Glomerular visceral epithelial cell (primary cell): Measurements from ENCODE around the gene SYNJ2.

Experiments used
- DNase-seq: peaks from one replicate; pipeline ENCODE4 v3.0.0-alpha.2; 2016; ENCODE audit errors: extremely low spot score

The SYNJ2 gene

DNA sequence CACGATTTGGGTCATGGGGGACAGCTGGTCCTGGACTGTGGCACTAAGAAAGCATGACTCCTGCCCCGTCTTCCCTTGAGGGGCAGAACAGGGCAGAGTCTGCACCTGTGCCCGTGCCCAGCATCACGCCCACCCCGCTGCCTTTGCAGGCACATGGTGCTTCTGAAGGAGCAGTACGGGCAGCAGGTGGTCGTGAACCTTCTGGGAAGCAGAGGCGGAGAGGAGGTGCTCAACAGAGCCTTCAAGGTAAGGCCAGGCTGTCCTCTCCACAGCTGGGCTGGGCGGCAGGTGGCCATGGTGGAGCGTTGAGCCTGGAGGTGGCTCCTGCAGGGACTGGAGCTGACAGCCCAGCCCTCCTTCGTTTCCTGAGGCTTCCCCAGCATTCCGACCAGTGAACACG is 77.4 kb downstream of the SYNJ2 start:
- no peak for DNase-seq

- DNase-seq, result peak; percentile 86
Observed at GRCh38 chr6:158060455-158061360, 79.0 kb downstream of the SYNJ2 start.

- DNase-seq, result no peak
Observed at GRCh38 chr6:158061361-158061708, 79.7 kb downstream of the SYNJ2 start.

- DNase-seq, result no peak
Observed at GRCh38 chr6:158061709-158062461, 80.2 kb downstream of the SYNJ2 start.

- no peak for DNase-seq
Observed at GRCh38 chr6:158063736-158064135, 82.1 kb downstream of the SYNJ2 start.

GRCh38 chr6:158064725-158065251 is 83.1 kb downstream of the SYNJ2 start:
- DNase-seq, result no peak

DNA sequence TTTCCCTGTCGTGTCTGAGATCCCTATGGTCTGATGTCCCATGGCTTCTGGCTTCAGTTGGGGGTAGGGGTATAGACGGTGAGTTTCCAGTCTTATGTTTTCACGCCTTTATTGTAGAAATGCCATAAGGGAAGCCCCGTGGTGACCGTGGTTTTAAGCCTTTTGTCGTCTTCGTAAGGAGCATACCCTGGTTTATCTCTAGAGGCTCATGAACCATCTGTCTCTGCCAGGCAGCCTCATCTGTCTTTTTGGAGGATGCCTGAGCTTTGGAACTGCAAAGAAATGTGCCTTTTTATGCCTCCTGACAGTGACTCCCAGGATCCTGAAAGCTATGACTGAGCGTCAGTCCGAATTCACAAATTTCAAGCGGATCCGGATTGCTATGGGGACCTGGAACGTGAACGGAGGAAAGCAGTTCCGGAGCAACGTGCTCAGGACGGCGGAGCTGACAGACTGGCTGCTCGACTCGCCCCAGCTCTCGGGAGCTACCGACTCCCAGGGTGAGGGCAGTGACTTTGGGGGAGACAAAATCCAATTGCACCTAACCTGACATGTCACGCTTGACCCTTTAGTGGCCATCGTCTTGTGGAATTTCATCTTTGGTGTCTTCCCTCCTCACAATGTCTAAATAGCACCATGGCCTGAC is 84.6 kb downstream of the SYNJ2 start:
- no peak for DNase-seq

DNA sequence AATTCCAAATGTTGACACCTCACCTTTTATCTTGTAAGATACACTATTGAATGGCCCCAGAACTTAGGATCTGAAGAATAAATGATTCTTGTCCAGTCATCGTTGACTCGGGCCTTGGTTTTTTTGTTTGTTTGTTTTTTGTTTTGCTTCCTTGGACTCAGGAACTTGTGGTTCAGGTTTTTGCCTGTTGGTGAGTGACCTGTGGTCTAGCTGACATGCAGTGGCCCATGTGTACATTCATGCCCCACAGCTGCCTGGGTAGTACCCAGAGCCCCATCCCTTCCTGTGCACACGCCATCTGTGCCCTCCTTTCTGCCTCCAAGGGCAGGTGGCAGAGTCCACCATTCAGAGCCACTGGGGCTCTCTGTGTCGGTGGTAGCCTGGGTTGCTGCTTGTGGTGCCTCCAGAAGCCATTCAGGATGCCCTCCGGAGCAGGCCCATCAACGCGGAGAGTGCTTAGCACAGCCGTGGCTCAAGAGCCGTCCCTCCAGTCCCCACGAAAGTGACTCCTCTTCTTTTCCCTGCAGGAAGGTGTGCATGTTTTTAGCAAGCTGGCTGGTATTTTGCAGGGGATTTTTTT is 85.9 kb downstream of the SYNJ2 start:
- no peak for DNase-seq

GRCh38 chr6:158068156-158068892 is 86.7 kb downstream of the SYNJ2 start:
- no peak for DNase-seq

DNA sequence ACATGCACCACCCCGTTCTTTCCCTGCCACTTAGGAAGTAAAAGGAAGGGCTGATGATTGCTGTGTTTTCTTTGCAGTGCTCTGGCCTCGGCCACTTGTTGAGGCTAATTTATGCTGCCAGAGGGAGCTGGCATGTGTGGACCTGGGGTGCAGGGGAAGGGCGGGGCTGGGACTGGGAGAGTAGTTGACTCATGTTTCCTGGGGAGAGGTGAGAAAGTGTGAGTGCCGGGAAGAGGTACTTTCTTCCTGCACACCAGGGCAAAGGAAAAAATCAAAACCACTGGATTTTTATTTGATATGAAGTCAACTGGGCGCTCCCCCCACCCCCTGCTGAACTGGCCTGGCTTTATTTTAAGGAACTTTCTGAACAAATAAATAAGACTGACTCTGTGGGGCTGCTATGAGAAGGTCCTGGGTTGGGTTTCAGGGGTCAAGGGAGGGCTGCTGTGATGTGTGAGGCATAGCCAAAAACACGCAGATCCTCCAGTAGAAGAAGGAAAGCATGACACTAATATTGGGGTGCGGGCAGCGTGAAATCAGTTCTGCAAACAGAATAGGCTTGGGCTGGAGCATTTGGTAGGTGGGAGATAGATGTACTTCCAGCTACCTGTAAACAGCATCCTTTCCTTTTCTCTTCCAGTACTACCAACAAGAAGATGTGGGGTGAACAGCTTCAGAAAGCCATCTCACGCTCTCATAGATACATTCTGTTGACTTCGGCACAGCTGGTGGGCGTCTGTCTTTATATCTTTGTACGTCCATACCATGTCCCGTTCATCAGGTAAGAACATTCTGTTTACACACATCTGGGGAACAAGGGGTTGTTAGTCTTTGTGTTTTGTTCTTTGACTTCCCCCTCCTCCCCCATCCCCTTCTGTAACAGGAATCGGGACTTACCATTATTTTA is 87.5 kb downstream of the SYNJ2 start:
- DNase-seq, result peak; percentile 84

GRCh38 chr6:158069800-158070195 is 88.1 kb downstream of the SYNJ2 start:
- no peak for DNase-seq

- no peak for DNase-seq
Observed at GRCh38 chr6:158070513-158070912, 88.8 kb downstream of the SYNJ2 start.

DNA sequence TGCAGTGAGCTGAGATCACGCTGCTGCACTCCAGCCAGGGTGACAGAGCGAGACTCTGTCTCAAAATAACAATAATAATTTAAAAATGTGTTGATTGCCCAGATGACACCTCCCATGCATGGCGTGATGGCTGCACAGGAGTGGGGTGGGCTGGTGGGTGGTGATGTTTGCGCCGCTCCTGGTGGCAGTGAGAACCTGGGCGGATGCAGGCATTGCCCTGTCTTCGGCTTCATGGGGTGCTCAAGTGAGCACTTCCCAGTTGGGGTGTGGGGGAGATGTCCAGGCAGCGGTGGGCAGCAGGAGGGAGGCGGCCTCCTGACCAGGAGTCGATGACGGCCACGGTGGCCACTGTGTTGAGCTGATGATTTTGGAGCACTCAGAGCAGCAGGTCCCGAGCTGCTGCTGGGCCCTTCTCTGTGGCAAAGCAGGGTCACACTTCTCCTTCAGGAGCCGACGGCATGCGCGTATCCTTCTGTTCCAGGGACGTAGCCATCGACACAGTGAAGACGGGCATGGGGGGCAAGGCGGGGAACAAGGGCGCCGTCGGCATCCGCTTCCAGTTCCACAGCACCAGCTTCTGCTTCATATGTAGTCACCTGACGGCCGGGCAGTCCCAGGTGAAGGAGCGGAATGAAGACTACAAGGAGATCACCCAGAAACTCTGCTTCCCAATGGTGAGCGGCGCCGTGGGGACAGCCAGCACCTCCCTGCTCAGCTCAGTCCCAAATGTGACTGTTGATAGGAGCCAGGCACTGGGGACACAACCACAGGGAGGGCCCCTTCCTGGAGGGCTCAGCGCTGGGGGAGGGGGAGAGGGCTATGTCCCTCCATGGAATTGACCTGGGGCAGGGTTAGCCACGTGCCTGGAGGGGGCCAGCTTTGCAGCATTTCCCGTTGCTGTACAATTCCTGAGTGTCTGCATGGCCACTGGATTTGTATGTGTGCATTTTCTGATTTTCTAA is 89.7 kb downstream of the SYNJ2 start:
- DNase-seq, result no peak

GRCh38 chr6:158072083-158072721 is 90.5 kb downstream of the SYNJ2 start:
- peak; percentile 81 for DNase-seq

GRCh38 chr6:158073776-158074175 is 92.1 kb downstream of the SYNJ2 start:
- DNase-seq, result no peak

- DNase-seq, result no peak
Observed at GRCh38 chr6:158076548-158076947, 94.9 kb downstream of the SYNJ2 start.

- DNase-seq, result no peak
Observed at GRCh38 chr6:158077676-158078075, 96.0 kb downstream of the SYNJ2 start.

DNA sequence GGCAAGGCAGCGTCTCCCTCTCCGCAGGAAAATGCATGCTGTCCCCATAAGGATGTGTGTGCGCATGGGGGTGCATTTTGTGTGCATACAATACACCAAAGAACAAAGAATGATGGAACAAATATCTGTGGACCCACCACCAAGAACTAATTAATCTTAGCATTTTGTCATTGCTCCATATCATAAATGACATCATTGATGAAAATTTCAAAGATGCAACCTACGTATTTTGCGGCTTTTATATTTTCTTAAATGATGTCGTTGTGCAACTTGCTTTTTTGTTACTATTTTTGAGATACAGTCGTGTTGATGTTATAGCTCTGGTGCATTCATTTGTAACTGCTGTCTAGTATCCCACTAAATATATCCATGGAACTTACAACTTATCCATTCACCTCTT is 96.7 kb downstream of the SYNJ2 start:
- DNase-seq, result no peak
